ENCODE data around the gene PROZ.
"Not testable (repeated sequence)": the region's sequence is repeated elsewhere in the genome, so short reads cannot be mapped to it uniquely, and the experiment has no call there.

Gene PROZ

DNA sequence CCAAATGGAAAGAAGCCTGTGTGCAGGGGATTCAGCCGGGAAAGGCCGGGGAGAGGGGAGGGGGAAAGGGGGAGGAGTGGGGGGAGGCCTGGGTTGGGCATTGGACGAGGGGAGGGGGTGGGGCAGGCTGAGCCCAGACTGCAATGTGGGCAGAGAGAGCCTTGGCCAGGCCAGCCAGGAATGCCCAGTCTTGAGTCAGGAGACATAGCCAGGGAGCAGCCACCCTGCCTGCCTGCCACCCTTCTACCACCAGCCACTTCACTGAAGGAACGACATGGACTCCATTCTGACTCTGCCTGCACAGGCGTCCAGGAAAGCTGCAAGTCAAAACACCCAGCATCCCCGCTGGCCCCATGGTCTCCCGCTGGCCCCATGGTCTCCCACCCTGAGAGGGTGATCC is 498 bp downstream of the PROZ start:
- DNase-seq, result no peak

DNA sequence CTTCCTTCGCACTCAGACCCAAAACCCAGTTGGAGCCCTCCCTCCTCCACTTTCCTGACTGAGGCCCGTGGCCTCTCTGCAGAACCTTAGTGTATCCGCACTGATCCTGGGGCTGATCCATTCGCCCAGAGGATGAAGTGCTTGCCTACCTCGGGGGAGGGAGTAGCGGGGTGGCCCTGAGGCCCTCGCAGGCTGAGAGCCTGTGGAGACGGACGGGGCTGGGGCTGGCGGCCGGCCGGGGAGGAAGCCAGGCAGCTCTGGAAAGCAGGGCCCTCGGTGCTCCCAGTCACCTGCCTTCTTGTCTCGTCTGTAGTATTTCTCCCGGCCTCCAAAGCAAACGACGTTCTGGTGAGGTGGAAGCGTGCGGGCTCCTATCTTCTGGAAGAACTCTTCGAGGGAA is 1.3 kb downstream of the PROZ start:
- DNase-seq, result no peak

DNA sequence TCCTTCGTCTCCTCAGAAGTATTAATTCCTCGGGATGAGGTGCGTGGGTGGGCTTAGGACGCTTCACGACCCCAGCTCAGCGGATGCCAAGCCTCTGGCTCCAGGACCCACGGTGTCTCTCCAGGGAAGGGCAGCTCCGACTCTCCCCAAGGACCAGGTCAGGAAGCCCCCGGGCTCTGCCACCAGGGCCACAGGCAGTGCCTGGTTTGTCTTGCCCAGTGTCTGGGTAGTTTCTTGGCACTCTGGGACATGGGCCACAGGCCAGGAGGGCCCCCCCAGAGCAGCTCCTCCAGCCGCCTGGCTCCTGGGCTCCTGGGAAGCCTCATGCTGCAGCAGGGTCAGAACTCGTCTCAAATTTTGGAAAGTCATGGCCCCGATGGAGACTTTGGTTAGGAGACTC is 2.5 kb downstream of the PROZ start:
- DNase-seq, result no peak

DNA sequence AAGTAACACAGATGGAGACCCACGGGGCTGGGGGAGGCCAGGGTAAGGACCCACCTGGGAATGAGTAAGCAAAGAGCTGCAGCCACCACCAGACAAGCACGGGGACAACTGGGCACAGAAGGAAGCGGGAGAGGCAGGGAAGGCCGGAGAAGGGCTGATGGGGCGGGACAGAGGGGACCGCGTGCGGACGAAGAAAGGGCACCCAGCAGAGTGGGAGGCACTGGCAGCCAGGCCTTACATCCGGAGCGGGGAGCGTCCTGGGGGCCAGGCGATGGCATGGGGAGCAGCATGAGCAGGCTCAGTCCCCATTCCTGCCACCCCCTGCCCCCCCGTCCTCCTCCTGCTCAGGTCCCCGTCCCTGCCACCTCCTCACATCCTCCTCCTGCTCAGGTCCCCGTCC is 3.0 kb downstream of the PROZ start:
- DNase-seq, result no peak

DNA sequence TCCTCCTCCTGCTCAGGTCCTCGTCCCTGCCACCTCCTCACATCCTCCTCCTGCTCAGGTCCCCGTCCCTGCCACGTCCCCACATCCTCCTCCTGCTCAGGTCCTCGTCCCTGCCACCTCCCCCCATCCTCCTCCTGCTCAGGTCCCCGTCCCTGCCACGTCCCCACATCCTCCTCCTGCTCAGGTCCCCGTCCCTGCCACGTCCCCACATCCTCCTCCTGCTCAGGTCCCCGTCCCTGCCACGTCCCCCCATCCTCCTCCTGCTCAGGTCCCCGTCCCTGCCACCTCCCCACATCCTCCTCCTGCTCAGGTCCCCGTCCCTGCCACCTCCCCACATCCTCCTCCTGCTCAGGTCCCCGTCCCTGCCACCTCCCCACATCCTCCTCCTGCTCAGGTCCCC is 3.5 kb downstream of the PROZ start:
- not testable (repeated sequence) for DNase-seq

DNA sequence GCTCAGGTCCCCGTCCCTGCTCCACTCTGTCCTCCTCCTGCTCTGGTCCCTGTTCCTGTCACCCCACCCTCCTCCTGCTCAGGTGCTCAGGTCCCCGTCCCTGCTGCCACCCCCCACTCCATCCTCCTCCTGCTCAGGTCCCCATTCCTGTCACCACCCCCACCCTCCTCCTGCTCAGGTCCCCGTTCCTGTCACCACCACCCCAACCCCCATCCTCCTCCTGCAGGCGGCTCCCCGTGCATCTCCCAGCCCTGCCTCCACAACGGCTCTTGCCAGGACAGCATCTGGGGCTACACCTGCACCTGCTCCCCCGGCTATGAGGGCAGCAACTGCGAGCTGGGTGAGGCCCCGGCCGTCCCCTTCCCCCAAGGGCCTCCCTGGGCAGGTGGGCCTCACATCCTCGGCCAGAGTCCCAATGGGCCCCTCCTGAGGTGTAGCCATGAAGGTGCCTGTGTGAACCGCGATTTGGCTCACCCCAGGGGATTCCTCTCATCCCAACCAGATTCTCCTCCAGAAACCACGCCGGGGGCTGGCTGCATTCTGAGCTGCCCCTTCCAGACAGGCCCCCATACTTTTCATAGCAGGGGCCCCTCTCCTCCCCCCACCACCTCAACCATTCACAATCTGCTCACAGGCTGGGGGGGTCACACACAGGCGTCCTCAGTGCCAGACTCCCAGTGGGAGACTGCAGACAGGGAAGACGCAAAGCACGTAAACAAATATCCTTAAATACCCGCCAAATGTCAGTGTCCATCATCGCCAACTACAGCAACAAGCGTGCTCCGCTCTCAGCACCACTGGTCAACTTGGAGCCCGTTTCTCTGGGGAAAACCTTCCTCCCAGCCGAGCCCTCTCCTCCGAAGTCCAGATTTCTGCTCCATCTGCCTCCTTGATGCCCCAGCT is 4.6 kb downstream of the PROZ start:
- DNase-seq, result peak; percentile 31

DNA sequence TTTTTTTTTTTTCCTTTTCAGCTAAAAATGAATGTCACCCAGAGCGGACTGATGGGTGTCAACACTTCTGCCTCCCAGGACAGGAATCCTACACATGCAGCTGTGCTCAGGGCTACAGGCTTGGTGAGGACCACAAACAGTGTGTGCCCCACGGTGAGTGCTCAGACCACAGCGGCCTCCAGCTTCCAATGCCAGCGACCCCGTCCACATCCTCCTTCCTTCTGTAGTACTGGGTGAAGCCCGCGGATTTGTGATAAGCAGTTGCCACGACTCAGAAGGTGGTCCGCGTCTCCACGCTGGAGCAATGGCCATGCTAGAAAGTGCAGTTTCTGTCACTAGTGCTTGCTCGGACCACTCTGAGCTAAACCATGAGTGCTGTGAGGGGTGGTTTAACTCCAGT is 6.0 kb downstream of the PROZ start:
- DNase-seq, result no peak

DNA sequence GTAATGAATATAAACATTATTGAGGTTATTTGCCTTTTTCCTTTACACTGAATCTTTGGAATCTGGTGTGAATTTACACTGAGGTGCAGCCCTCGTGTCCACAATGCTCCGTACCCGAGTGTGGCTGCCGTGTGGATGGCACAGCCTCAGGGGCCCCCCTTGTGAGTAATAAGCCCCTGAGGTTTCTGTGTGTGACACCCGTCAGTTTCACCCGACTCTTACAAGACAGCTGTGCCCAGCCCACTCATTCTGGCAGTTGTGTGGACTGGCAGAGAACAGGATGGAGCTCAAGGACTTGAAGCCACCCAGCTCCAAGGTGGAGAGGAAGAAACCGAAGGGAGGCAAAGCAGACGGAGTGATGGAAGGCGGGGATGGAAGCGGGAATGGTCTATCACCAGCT is 7.8 kb downstream of the PROZ start:
- no peak for DNase-seq

DNA sequence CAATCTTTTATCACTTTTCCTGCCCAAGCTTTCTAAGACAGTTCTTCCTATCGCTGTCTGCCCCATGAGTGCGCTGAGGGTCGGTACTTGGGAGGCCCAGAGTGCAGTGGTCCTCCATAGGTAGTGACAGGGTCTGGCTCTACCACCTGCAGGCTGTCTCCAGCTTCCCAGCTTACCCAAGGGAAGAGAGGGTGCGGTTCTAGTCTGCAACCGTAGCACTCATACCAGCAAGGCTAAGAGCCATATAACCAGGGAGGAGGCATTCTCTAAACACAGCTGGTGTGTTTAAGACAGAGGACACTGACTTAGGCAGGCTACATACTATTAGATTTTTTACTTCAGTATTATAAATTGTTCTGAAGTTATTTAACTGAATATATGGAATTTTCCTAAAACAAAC is 8.2 kb downstream of the PROZ start:
- DNase-seq, result no peak

DNA sequence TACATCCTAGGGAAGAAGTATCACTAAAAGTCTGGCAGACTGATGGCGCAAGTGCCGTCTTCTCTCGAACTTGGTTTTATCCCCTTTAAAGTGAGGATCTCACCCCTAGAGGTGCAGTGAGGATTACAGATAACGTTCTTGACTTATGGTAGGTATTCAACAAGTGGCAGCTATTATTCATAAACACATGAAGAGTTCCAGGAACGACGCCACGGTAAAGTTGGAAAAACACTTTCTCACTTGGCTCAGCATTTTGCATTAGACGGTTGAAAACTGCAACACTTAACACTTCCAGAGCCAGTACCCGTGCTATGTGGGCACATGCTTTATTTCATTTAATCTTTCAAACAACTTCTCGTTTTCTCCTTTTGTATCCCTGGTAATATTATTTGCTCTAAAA is 8.7 kb downstream of the PROZ start:
- DNase-seq, result no peak

DNA sequence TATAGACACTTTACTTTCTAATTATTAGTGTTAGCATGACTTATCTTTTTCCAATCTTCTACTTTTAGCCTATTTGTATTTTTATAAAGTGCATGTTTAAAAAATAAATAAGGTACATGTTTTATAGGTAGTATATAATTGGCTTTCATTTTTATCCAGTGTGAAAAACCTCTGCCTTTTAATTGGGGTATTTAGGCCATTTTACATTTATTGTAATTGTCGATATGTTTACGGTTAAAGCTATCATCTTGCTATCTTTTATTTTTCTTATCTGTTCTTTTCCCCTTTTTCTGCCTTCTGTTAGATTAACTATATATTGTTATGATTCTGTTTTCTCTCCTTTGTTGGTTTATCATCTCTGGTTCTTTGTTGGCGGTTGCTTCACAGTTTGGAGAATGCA is 9.1 kb downstream of the PROZ start:
- no peak for DNase-seq

DNA sequence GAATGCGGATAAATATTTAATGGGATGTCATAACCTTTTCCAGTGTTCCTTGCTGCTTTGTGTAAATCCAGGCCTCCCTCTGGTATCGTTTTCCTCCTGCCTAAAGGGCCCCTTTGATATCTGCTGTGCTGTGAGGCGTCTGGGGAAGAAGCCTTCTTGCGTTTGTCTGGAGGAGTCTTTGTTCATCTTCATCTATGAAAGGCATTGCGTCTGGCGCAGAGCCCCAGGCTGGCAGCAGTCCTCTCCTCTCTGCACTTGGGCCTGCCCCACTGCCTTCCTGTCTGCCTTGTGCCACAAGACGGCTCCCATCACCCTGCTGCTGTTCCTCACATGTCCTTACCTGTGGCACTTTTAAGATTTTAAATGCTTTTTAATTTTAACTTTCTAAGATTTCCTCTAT is 9.8 kb downstream of the PROZ start:
- DNase-seq, result no peak

DNA sequence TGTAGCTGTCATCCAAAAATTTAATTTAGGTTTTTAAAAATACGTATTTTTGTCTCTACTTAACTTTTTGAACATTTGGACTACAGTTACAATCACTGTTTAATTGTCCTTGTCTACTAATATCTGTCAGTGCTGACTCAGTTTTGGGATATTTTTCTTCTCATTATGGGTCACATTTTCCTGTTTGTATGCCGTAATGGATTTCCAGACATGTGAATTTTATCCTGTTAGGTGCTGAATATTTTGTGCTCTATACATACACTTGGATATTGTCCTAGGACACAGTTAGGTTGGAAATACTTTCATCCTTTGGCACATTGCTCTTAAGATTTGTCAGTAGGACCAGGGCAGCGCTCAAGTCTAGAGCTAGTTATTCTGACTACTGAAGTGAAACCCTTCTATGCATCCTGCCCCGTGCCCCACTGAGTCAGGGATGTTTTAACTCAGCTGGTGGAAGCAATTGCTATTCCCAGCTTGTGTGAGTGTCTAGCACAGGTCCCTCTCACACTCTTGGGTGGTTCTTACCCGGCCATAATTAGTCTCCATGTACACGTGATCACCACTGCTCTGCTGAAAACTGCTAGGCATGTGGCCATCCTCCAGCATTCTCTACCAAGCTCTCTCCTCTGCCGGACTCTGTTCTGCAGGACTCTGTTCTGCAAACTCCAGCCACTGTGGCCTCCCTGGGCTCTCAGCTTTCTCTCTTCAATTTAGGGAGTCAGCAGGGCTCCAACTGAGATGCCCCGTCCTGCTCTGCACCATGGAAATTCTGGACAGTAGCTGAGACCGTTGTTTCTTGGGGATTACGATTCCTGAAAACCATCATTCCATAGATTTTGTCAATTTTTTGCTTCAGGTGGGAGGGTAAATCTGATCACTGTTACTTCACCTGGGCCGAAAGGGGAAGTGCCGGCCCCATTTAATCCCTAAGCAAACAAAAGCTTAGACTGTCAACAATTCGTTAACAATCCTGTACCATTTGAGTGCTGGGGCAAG is 11.1 kb downstream of the PROZ start:
- no peak for DNase-seq

DNA sequence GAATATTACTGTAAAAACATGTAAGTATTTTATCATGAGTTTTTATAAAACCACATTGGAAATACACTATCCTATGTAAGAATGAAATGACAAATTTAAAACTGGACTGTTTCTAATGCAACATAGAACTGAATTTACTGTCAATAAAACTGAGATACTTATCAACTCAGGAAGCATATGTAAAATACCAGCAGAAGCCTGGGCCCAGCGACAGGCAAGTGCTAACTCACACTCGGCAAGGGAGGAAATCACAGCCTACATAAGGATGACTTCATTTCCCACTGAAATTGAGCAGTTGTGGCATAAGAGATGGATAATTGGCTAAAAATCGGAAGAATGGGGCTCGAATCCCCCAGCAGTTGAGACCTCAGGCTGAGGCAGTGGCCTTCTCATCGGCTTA is 12.1 kb downstream of the PROZ start:
- DNase-seq, result no peak

DNA sequence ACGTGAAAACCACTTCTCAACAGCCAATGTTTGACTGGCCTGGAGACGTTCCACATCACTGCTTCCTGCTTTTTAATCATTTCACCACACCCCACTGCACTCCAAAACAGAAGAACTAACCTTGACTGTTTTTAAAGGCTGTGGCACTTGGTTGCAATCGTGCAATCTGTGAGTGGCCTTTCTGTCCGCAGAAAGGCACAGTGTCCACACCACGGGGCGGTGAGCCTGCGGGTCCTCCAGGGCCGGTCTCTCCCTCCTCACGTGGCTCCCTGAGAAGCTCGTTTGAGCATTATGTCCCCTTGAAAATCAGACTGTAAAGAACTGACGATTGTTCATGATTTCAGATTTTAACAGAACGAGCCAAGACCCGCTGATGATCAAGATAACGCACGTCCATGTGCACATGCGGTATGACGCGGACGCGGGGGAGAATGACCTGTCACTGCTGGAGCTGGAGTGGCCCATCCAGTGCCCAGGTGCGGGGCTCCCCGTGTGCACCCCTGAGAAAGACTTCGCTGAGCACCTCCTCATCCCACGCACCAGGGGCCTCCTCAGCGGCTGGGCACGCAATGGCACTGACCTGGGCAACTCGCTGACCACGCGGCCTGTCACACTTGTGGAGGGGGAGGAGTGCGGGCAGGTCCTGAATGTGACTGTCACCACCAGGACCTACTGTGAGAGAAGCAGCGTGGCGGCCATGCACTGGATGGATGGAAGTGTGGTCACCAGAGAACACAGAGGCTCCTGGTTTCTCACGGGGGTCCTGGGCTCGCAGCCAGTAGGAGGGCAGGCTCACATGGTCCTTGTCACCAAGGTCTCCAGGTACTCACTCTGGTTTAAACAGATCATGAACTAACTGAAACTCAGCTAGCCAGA is 13.0 kb downstream of the PROZ start:
- no peak for DNase-seq

DNA sequence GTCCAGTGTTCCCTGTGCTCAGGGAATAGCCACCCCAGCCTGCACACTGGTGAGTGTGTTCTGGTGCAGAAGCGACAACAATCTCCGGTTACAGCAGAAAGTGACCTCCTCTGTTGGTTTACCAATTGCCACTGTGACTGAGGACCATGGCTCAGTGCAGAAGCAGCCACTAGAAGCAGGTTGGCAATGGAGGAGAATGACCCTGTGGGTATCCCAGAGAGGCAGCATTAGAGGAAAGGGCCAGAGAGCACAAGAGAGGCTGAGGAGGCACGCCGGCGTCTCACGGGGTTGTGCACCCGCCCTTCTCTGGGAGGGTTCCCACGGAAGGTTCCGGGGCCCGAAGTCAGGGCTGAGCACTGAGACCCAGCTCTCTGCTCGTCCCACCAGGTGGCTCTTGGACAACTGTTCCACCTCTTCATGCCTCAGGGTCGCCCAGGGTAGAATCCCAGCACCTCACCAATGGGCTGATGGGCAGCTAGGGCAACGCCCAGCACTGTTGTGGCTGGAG is 14.0 kb downstream of the PROZ start:
- no peak for DNase-seq

DNA sequence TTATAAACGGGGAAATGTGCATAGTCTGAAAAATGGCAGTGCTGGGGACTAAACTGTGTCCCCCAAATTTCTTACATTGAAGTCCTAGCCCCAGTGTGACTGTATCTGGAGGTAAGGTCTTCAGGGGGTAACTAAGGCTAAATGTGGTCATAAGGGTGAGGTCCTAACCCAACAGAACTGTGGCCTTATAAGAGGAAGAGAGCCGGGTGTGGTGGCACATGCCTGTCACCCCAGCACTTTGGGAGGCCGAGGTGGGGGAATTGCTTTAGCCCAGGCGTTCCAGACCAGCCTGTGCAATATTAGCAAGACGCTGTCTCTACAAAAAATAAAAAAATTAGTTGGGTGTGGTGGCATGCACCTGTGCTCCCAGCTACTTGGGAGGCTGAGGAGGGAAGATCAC is 17.8 kb downstream of the PROZ start:
- no peak for DNase-seq

DNA sequence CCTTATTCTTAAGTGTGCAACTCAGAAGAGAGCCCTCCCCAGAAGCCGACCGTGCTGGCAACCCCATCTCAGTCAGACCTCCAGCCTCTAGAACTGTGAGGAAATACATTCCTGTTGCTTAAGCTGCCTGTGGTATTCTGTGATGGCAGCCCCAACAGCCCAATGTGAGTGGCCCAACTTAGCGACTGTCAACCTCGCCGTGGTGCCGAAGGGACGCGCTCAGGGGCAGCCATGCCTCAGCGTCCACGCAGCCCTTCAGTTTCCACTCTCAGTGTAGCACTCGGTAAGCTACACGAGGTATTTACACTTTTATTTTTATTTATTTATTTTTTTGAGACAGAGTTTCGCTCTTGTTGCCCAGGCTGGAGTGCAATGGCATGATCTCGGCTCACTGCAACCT is 18.4 kb downstream of the PROZ start:
- no peak for DNase-seq

DNA sequence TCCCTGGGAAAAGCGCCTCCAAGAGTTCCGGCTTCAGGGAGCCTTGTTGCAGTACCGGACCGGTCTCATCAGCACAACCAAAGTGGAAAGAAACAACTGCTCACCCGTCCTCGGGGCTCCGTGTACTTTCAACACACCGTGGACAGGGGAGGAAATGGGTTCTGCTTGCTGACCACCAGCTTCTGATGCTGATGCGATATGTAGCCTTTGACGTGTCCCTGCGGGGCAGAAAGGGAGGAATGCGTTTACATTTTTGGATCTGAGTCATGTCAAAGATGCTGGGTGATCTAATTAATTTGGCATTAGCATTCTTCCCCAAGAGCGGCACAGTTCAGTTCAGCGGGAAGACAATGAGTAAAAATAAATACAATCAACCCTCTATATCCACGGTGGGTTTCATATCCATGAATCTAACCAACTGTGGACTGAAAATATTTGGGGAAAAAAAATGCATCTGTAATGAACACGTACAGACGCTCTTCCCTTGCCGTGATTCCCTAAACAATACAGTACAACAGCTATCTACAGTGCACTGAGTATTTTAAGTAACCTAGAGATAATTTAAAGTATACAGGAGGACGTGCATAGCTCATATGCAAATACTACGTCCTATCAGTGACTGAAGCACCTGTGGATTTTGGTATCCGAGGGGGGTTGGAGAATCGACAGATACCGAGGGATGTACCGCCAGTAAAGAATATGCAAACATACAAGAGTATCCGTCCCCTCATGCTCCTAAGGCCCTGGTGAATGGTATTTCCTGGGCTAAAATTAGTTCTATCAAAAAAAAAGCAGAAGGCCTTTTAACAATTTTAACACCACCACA is 19.8 kb downstream of the PROZ start:
- no peak for DNase-seq

DNA sequence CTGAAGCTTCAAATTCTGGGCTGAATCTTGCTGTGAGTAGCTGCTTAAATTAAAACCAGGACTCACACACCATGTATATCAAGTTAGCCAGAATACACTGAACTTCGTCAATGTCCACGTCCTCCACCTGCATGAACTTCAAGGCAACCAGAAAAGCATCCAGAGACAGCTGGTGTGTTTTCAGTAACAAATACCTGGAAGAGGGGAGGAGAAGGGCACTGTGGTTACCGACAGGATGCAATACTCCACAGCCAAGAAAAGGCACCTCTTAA is 20.4 kb downstream of the PROZ start:
- no peak for DNase-seq

DNA sequence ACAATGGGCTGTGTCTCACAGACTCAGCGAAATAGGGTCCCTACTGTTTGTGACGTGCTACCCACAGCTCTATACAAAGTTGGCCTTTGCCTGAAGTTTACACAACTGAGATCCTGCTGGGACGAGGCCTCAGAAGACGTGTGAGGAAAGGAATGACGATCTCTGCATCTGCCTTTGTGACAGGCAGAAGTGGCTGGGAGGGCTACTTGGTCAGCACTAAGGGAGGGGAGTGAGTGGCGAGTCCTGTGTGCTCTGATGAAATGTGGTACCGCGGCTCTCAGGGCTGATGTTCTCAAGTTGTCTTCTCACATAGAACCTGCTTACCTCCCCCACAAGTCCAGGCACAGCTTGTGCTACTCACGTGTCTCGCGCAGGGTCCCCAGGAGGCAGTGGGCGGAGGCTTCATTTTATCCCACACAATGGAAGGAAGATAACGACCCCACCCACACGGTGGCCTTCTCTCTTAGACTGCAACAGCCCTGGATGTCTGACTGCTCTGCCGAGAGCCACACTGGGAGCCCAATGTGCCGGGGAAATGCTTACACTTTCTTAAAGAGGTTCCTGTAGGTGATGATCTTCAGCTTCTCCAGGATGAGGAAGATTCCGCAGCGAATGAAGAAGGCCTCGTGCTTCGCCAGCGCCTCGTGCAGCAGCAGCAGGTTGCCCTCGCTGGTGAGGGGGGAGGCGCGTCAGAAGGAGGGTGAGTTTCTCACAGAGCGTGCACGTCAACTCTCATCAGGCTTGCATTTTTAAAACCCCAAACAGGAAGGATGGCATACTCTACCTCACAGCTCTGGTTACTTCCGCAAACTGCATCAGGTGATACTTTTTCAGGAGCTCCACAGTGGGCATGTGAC is 21.2 kb downstream of the PROZ start:
- DNase-seq, result no peak

Data from retina (tissue), 1 donor.